GM06990 (cell line): Measurements from ENCODE around the gene CNTFR.

Experiments
- DNase-seq: peaks from one replicate; pipeline ENCODE4 v3.0.0-alpha.2; 2011; ENCODE audit not compliant: insufficient read length; ENCODE audit errors: extremely low read depth
- H3K27me3 ChIP-seq: replicated peaks from 2 replicates; pipeline ENCODE4 v1.6.0; 2011; ENCODE audit warnings: low read length; ENCODE audit not compliant: control insufficient read depth, insufficient read depth
- H3K36me3 ChIP-seq: 2 replicates; pipeline ENCODE4 v1.5.1; 2011; ENCODE audit warnings: low read length; ENCODE audit not compliant: control insufficient read depth, insufficient read depth
- H3K4me3 ChIP-seq: replicated peaks from 2 replicates; pipeline ENCODE4 v1.5.1; 2011; ENCODE audit warnings: low read depth, mild to moderate bottlenecking, control low read depth, low read length
- TF ChIP-seq, protein P1 (sequence below): IDR thresholded peaks from 2 replicates; pipeline ENCODE4 v1.5.1; 2011; ENCODE audit warnings: low read length, control low read depth, mild to moderate bottlenecking, inconsistent platforms; ENCODE audit not compliant: insufficient read depth, poor library complexity, severe bottlenecking

Gene CNTFR

DNA sequence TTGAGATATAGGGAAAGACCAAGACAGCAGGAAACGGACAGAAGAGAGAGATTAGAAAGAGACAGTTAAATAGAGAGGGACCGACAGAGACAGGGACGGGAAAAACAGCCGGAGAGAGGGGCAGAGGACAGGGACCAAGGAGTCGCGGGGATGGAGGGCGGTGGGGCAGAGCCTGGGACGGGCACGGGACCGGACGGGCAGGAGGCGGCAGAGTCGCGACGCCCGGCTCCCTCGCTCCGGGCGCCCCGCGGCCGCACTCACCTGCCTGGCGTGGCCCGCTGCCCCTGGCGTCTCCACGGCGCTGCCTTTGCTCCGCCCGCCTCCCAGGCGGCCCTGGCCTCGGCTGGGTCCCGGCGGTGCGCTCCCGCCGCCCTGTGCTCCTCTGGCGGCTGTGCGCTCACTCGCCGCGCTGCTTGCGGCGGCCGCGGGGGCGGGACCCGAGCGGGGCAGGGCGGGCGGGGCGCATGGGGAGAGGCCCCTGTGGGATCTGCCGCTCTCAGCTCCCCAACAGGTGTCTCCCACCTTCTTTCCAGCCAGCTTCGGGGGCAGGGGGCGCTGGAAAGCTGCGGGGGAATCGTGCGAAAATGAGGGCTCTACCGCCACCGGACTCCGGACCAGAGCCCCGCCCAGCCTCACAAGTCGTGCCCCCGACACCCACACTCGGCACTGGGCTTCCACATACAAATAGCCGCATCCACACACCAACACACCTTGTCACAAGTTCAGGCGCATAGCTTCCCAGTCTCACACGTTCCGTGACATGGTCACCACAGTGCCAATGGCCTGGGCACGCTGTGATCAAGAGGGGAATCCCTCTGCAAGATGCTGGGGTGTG, 39.3 kb upstream of the CNTFR start, which contains the start of gene ARID3C:
Gene ARID3C, minus strand, starts transcription at position 411 of the 835 bp plus-strand sequence. CDS start 1,052 bp downstream, outside the sequence.
- peak; percentile 31 for DNase-seq
- H3K36me3 ChIP-seq: no peaks in the 10 kb centered on the region
- peak within 1 kb of the TSS; percentile 6 for H3K4me3 ChIP-seq
- H3K27me3 ChIP-seq: peaks cover 6% of the 10 kb centered on the region; the same call in 1 of the 2 replicates
- TF ChIP-seq, protein P1, sequence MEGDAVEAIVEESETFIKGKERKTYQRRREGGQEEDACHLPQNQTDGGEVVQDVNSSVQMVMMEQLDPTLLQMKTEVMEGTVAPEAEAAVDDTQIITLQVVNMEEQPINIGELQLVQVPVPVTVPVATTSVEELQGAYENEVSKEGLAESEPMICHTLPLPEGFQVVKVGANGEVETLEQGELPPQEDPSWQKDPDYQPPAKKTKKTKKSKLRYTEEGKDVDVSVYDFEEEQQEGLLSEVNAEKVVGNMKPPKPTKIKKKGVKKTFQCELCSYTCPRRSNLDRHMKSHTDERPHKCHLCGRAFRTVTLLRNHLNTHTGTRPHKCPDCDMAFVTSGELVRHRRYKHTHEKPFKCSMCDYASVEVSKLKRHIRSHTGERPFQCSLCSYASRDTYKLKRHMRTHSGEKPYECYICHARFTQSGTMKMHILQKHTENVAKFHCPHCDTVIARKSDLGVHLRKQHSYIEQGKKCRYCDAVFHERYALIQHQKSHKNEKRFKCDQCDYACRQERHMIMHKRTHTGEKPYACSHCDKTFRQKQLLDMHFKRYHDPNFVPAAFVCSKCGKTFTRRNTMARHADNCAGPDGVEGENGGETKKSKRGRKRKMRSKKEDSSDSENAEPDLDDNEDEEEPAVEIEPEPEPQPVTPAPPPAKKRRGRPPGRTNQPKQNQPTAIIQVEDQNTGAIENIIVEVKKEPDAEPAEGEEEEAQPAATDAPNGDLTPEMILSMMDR: no peak

DNA sequence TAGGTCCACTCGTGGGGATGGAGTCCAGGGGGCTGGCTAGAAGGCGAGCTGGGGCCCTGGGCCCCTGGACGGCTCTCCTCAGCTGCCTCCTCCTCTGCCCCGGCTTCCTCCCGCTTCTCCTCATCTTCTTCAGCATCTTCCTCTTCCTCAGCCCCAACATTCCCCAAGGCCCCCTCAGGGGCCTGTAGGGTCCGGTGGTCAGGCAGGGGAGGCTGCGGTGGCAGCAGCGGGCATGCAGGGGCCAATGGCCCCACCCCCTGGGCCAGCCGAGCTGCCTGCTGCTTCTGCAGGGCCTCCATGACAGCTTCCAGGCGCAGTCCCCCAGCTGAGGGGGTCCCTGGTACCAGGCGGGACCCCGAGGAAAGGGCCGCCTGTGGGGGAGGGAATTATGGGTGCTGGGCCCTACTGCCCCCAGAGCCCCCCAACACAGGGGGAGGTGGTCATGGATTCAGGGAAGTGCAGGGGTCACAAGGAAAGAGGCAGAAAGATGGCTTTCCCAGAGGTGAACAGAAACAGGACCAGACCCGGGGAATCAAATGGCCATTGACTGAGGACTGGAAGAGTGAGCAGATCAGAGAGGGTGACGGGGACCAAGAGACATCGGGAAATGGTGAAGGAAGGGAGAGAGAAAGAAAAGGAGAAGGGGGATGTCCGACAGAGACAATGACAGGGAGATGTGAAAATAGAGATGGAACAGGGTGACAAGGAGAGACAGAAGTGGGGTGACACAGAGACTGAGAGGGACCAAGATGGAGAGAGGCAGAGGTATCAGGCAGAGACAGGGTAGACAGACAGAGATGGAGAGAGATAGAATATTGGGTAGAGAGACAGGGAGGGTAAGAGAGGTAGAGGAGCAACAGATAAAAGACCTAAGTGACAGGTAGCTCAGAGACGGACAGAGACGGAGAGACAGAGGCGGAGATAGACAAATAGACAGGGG, 38.5 kb upstream of the CNTFR start:
- Histone ChIP-seq H3K4me3 (peak overlapping the region; percentile 6; the same call in 1 of the 2 replicates), H3K36me3 (no peaks in the 10 kb centered on the region), H3K27me3 (peaks cover 6% of the 10 kb centered on the region)
- DNase-seq: no peak
- TF ChIP-seq, protein P1: no peak

DNA sequence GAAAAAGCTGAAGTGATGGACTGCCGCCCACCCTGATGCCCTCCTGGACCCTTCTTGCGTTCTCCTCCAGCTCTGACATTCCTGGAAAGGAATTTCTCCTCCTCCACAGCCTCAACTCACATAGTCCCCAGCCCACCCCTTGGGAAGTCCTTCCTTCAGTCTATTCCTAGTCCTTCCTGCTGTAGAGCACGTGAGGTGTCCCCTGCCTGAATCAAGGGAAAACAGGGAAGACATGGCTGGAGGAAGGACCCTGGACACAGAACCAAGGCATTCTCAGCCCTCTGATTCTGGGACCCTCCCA, 35.6 kb upstream of the CNTFR start:
- Histone ChIP-seq H3K4me3 (no peak overlapping the region), H3K27me3 (peaks cover 6% of the 10 kb centered on the region), H3K36me3 (no peaks in the 10 kb centered on the region)
- DNase-seq: no peak
- TF ChIP-seq, protein P1: no peak

DNA sequence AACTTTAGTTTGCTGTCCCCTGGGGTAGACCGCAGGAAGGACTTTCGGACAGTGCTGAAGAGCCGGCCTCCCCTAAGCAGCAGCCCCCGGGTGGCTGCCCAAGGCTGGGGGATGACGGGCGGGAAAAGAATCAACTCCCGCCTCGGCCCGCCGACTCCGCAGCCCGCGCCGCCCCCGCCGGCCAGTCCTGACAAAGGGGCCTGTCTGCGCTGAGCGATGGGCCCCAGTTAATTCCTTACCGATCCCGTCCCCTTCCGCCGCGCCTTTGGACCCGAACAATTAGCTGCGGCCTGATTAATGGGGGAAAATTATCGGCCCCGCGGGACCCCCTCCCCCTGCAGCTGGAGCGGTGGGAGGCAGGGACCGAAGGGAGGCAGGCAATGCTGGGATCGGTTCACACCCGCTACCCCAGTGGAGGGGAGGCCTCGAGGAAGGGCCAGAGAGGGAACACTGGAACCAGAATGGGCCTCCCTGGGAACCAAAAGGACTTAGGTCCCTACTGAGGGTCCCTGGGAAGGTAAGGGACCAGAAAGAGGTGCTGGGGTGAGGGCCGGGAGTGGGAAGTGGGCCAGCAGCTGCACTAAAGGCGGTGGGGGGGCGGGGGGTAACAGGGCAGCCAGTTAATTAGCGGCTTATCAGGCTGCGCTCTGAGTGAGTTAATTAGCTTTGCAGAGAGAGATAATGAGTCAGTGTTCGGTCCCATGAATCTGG, 35.1 kb upstream of the CNTFR start:
- DNase-seq: no peak
- Histone ChIP-seq H3K27me3 (peaks cover 6% of the 10 kb centered on the region), H3K4me3 (no peak overlapping the region), H3K36me3 (no peaks in the 10 kb centered on the region)
- TF ChIP-seq, protein P1: no peak

DNA sequence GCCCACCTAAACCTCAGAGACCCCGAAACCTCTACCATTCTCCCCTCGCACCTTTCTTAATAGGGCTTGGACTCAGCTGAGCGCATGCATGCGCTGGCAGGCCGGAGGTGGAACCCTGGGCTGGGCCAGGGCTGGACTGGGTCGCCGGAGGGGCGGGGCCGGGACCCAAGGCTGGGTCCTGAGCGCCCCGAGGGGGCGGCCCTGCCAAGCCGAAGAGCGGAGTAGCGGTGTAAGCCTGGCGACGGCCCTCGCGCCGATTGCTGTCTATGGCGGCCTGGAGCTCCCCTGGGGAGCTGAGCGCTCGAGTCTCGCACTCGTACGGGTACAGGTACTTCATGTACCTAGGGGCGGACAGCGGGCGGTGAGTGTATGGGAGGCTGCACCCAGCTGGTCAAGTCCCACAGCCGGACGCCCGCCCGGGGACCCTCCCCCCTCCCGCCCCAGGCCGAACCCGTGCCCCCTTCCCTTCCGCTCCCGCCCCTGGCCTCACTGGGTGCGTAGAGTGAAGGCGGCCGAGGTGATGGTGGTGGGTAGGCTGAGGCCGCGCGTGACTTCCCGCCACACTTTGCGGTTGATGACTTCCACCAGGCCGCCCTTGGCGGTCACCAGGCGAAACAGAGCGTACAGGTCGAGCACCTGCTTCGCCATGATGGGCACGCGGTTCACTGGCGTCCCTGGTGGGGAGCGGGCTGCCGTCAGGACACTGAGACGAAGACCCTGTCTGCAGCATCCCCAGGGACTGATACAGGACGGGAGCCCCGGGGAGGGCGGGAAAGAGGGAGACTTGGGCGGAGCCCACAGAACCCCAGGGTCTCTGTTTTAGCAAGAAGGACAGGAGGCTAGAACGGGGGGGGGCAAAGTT, 34.1 kb upstream of the CNTFR start:
- TF ChIP-seq, protein P1: no peak
- no peaks in the 10 kb centered on the region for H3K36me3 ChIP-seq
- DNase-seq: no peak
- peaks cover 3% of the 10 kb centered on the region for H3K27me3 ChIP-seq
- H3K4me3 ChIP-seq: no peak overlapping the region
